HepG2 (cell line): ENCODE measurements around the gene FECH. TPM values are rescaled to one million over a fixed set of nuclear protein-coding genes. Genes with fewer than 3 reads are reported as not detected.

ENCODE experiments used
- AKAP8 ChIP-seq: sonication (generic); formaldehyde crosslinking; IDR thresholded peaks from 2 replicates; pipeline ENCODE4 v1.5.1; 2020; ENCODE audit warnings: mild to moderate bottlenecking, missing genetic modification reagents
- BRD4 ChIP-seq: sonication (generic); formaldehyde crosslinking; IDR thresholded peaks from 2 replicates; pipeline ENCODE4 v1.4.0; 2020; ENCODE audit warnings: missing genetic modification reagents
- CEBPB ChIP-seq: IDR thresholded peaks from 2 replicates; pipeline ENCODE4 v1.6.1; 2011; ENCODE audit warnings: low read depth, low read length, improper control_type of control experiment, borderline replicate concordance
- EP300 ChIP-seq, 3 experiments: sonication (generic) in 1 of 3; formaldehyde crosslinking in 1 of 3; IDR thresholded peaks; 2 replicates each; pipeline versions ENCODE4 v1.5.1 to v1.6.1; 2011 to 2020; ENCODE audit warnings: low read depth in 2 of 3, low read length in 2 of 3, borderline replicate concordance in 1 of 3, improper control_type of control experiment in 1 of 3, mild to moderate bottlenecking in 1 of 3, missing genetic modification reagents in 1 of 3, moderate library complexity in 1 of 3
- HDAC2 ChIP-seq: sonication (generic); formaldehyde crosslinking; IDR thresholded peaks from 2 replicates; pipeline ENCODE4 v1.4.0; 2020; ENCODE audit warnings: missing genetic modification reagents
- HMG20B ChIP-seq: conservative IDR thresholded peaks from 2 replicates; pipeline ENCODE4 v1.6.1; 2016; ENCODE audit warnings: missing genetic modification reagents, missing compliant biosample characterization
- NR2F1 ChIP-seq, 2 experiments: fragments of 450-650 bp in 1 of 2; formaldehyde crosslinking in 1 of 2; IDR thresholded peaks; 2 replicates each; pipeline versions ENCODE4 v1.5.0 to v1.6.1; 2016 to 2020; ENCODE audit warnings: mild to moderate bottlenecking in 1 of 2, missing compliant biosample characterization in 1 of 2, missing genetic modification reagents in 1 of 2, moderate library complexity in 1 of 2
- SP1 ChIP-seq, 2 experiments: fragments of 450-650 bp in 1 of 2; sonication (generic) in 1 of 2; formaldehyde crosslinking in 1 of 2; IDR thresholded peaks; 2 replicates each; pipeline versions ENCODE4 v1.4.0 to v1.6.1; 2016 to 2020; ENCODE audit warnings: missing genetic modification reagents in 1 of 2
- ZFY ChIP-seq: sonication (generic); formaldehyde crosslinking; IDR thresholded peaks from 2 replicates; pipeline ENCODE4 v1.4.0; 2020; ENCODE audit warnings: missing genetic modification reagents
- ZMYM3 ChIP-seq: sonication (generic); formaldehyde crosslinking; IDR thresholded peaks from 2 replicates; pipeline ENCODE4 v1.5.1; 2020; ENCODE audit warnings: mild to moderate bottlenecking, missing genetic modification reagents
- ZMYM4 ChIP-seq: sonication (generic); formaldehyde crosslinking; IDR thresholded peaks from 2 replicates; pipeline ENCODE4 v1.8.1; 2023; ENCODE audit warnings: mild to moderate bottlenecking, missing genetic modification reagents
- ZNF333 ChIP-seq: sonication (generic); formaldehyde crosslinking; IDR thresholded peaks from 2 replicates; pipeline ENCODE4 v1.4.0; 2020; ENCODE audit warnings: mild to moderate bottlenecking, missing genetic modification reagents, borderline replicate concordance
- ZNF468 ChIP-seq: sonication (generic); formaldehyde crosslinking; IDR thresholded peaks from 2 replicates; pipeline ENCODE4 v1.8.0; 2022; ENCODE audit warnings: mild to moderate bottlenecking, moderate library complexity, missing genetic modification reagents
- ZNF552 ChIP-seq: sonication (generic); formaldehyde crosslinking; IDR thresholded peaks from 2 replicates; pipeline ENCODE4 v1.9.0; 2022; ENCODE audit warnings: missing genetic modification reagents, mild to moderate bottlenecking, borderline replicate concordance
- ZNF556 ChIP-seq: sonication (generic); formaldehyde crosslinking; IDR thresholded peaks from 2 replicates; pipeline ENCODE4 v1.4.0; 2020; ENCODE audit warnings: mild to moderate bottlenecking, missing genetic modification reagents, borderline replicate concordance
- ZNF780A ChIP-seq: sonication (generic); formaldehyde crosslinking; IDR thresholded peaks from 2 replicates; pipeline ENCODE4 v1.8.0; 2022; ENCODE audit warnings: mild to moderate bottlenecking, missing genetic modification reagents, moderate library complexity
- polyA plus RNA-seq, 8 experiments: library from polyadenylated mRNA; depleted of rRNA in 3 of 8; stranded (reverse) in 7 of 8; unstranded in 1 of 8; fragments of >200 nt; fragmentation: Illumina TruSeq in 4 of 8; extraction: Trizol in 4 of 8; gene quantifications; 2 replicates each; pipeline versions ENCODE4 v1.2.1 to v1.2.3, GENCODE V29; 2011 to 2016; ENCODE audit warnings: low read depth in 4 of 8, missing spikeins in 1 of 8, mixed read lengths in 1 of 8; ENCODE audit not compliant: insufficient read depth in 1 of 8
- total RNA-seq, 5 experiments: library from RNA; depleted of rRNA; stranded (reverse); fragments of >200 nt; fragmentation: Illumina TruSeq; extraction: Trizol; gene quantifications; 2 replicates each; pipeline ENCODE4 v1.2.3, GENCODE V29; 2016; ENCODE audit warnings: low read depth in 1 of 5
- TF ChIP-seq, protein P1 (sequence below): IDR thresholded peaks from 2 replicates; pipeline ENCODE4 v1.6.1; 2012; ENCODE audit warnings: low read depth, low read length, improper control_type of control experiment
- TF ChIP-seq, protein P2 (sequence below): sonication (generic); formaldehyde crosslinking; IDR thresholded peaks from 2 replicates; pipeline ENCODE4 v1.4.0; 2020; ENCODE audit warnings: missing genetic modification reagents
- TF ChIP-seq, protein P3 (sequence below): sonication (generic); formaldehyde crosslinking; conservative IDR thresholded peaks from 2 replicates; pipeline ENCODE4 v1.8.0; 2022; ENCODE audit warnings: missing genetic modification reagents
- TF ChIP-seq, protein P4 (sequence below): sonication (generic); formaldehyde crosslinking; IDR thresholded peaks from 2 replicates; pipeline ENCODE4 v1.4.0; 2020; ENCODE audit warnings: missing genetic modification reagents, borderline replicate concordance

Gene FECH
- total and polyA plus RNA-seq, 2 of the 13 experiments (the other 11 are each of a cell fraction or from before 2014, with no cell fraction given), result 14.7 to 21.9 TPM

DNA sequence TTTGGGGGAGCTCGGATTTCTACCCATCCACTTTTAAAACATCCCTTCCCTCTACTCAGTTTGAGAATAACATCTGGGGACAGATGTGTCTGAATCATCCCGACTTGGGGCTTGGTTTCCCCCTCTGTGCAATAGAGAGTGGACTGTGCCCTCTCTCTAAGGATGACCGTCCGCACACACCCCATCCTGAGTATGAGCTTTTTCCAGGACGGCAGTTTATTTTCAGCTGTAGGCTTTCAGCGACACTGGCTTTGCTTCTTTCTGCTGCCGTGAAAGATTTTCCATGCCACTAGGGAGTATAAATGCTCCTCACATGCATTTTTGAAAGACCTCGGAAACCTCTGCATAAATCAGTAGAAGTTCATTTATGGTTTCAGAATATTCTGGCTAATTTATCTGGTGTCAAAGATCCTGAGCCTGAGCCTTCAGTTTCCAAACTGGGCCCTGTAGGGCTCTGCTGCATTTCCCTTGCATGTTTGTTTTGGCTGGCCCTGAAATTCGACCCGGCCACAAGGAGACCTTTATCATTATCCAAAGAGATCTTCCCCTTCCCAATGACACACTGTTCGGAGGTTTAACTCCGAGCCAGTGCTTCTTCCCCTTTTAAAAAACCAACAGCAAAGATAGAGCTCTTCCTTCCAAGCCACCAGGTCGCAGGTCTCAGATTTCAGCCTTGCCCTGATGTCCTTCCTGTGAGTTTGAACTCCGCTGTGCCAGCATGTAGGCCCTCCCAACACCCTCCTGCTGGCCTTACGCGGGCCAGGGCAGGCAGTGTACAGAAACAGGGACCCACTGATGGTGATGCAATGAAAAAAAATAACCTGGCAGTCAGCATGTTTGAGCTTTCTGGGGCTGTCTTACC lies 53.3 kb downstream of the FECH start (continued):
- TF ChIP-seq NR2F1 (CRISPR knock-in tag; IDR thresholded peaks at IDR 0.05) (no peak), AKAP8 (CRISPR knock-in tag) (no peak), HDAC2 (CRISPR knock-in tag) (peak; percentile 13; the same call in 1 of the 2 replicates), ZNF780A (CRISPR knock-in tag) (no peak), ZMYM4 (CRISPR knock-in tag) (peak; percentile 34; the same call in 1 of the 2 replicates), ZMYM3 (CRISPR knock-in tag) (no peak), ZNF552 (no peak), ZFY (0 out of 2 replicates have a peak, but pooled peaks have one; percentile 33), HMG20B (CRISPR knock-in tag) (0 out of 2 replicates have a peak, but pooled peaks have one; percentile 12), EP300 (IDR thresholded peaks at IDR 0.05; ENCODE audit: low read depth in 2 of 2, low read length in 2 of 2) (no peak), EP300 (CRISPR knock-in tag; IDR thresholded peaks at IDR 0.05; ENCODE audit: borderline replicate concordance) (no peak), CEBPB (peak; percentile 71; the same call in 1 of the 2 replicates), ZNF556 (0 out of 2 replicates have a peak, but pooled peaks have one; percentile 29), ZNF468 (CRISPR knock-in tag) (no peak), SP1 (IDR thresholded peaks at IDR 0.05) (no peak), SP1 (CRISPR knock-in tag; IDR thresholded peaks at IDR 0.05) (no peak), BRD4 (no peak), ZNF333 (no peak)
- TF ChIP-seq, protein P1, sequence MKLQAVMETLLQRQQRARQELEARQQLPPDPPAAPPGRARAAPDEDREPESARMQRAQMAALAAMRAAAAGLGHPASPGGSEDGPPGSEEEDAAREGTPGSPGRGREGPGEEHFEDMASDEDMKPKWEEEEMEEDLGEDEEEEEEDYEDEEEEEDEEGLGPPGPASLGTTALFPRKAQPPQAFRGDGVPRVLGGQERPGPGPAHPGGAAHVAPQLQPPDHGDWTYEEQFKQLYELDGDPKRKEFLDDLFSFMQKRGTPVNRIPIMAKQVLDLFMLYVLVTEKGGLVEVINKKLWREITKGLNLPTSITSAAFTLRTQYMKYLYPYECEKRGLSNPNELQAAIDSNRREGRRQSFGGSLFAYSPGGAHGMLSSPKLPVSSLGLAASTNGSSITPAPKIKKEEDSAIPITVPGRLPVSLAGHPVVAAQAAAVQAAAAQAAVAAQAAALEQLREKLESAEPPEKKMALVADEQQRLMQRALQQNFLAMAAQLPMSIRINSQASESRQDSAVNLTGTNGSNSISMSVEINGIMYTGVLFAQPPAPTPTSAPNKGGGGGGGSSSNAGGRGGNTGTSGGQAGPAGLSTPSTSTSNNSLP, result no peak
- TF ChIP-seq, protein P2, sequence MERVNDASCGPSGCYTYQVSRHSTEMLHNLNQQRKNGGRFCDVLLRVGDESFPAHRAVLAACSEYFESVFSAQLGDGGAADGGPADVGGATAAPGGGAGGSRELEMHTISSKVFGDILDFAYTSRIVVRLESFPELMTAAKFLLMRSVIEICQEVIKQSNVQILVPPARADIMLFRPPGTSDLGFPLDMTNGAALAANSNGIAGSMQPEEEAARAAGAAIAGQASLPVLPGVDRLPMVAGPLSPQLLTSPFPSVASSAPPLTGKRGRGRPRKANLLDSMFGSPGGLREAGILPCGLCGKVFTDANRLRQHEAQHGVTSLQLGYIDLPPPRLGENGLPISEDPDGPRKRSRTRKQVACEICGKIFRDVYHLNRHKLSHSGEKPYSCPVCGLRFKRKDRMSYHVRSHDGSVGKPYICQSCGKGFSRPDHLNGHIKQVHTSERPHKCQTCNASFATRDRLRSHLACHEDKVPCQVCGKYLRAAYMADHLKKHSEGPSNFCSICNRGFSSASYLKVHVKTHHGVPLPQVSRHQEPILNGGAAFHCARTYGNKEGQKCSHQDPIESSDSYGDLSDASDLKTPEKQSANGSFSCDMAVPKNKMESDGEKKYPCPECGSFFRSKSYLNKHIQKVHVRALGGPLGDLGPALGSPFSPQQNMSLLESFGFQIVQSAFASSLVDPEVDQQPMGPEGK (CRISPR knock-in tag), result 0 out of 2 replicates have a peak, but pooled peaks have one; percentile 9
- TF ChIP-seq, protein P3, sequence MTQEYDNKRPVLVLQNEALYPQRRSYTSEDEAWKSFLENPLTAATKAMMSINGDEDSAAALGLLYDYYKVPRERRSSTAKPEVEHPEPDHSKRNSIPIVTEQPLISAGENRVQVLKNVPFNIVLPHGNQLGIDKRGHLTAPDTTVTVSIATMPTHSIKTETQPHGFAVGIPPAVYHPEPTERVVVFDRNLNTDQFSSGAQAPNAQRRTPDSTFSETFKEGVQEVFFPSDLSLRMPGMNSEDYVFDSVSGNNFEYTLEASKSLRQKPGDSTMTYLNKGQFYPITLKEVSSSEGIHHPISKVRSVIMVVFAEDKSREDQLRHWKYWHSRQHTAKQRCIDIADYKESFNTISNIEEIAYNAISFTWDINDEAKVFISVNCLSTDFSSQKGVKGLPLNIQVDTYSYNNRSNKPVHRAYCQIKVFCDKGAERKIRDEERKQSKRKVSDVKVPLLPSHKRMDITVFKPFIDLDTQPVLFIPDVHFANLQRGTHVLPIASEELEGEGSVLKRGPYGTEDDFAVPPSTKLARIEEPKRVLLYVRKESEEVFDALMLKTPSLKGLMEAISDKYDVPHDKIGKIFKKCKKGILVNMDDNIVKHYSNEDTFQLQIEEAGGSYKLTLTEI (CRISPR knock-in tag), result no peak
- TF ChIP-seq, protein P4, sequence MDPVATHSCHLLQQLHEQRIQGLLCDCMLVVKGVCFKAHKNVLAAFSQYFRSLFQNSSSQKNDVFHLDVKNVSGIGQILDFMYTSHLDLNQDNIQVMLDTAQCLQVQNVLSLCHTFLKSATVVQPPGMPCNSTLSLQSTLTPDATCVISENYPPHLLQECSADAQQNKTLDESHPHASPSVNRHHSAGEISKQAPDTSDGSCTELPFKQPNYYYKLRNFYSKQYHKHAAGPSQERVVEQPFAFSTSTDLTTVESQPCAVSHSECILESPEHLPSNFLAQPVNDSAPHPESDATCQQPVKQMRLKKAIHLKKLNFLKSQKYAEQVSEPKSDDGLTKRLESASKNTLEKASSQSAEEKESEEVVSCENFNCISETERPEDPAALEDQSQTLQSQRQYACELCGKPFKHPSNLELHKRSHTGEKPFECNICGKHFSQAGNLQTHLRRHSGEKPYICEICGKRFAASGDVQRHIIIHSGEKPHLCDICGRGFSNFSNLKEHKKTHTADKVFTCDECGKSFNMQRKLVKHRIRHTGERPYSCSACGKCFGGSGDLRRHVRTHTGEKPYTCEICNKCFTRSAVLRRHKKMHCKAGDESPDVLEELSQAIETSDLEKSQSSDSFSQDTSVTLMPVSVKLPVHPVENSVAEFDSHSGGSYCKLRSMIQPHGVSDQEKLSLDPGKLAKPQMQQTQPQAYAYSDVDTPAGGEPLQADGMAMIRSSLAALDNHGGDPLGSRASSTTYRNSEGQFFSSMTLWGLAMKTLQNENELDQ (CRISPR knock-in tag), result no peak
